ENCODE data around the gene CRYAA.

DNA sequence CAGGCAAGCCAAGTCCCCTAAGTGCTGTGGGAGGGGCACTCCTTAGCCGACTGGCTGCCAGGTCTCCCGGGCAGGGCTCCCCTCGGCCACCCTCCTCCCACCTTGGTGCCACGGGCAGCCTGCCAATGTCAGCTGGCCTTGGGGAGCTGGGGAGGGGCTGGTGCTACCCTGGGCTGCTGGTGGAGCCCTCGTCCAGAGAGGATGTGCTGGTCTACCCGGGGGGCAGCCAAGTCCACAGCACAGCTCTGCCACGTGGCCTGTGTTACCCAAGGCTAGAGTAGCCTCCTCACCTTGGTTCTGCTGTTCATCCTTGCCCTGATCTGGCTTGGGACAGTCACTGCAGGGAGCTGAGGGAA is 42.9 kb downstream of the CRYAA start:
- TF ChIP-seq, protein P1, sequence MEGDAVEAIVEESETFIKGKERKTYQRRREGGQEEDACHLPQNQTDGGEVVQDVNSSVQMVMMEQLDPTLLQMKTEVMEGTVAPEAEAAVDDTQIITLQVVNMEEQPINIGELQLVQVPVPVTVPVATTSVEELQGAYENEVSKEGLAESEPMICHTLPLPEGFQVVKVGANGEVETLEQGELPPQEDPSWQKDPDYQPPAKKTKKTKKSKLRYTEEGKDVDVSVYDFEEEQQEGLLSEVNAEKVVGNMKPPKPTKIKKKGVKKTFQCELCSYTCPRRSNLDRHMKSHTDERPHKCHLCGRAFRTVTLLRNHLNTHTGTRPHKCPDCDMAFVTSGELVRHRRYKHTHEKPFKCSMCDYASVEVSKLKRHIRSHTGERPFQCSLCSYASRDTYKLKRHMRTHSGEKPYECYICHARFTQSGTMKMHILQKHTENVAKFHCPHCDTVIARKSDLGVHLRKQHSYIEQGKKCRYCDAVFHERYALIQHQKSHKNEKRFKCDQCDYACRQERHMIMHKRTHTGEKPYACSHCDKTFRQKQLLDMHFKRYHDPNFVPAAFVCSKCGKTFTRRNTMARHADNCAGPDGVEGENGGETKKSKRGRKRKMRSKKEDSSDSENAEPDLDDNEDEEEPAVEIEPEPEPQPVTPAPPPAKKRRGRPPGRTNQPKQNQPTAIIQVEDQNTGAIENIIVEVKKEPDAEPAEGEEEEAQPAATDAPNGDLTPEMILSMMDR (IDR thresholded peaks at IDR 0.05; ENCODE audit: low read depth, low read length, poor library complexity, severe bottlenecking): no peak
- no peak for TF ChIP-seq EZH2phosphoT487 (IDR thresholded peaks at IDR 0.05; ENCODE audit: borderline replicate concordance, low read length)

Measured in DOHH2 (cell line).